Stimulated activated CD8-positive, alpha-beta memory T cell treated with anti-CD3 and anti-CD28 coated beads, Interleukin-2, amount 100 ng/mL, for 48 hours (primary cell): Measurements from ENCODE around the gene SOCS3.

Experiments used
- DNase-seq, 2 donors: peaks; one replicate each; pipeline ENCODE4 v3.0.0-alpha.2; 2020; ENCODE audit warnings: low read depth in 2 of 2

Gene SOCS3

GRCh38 chr17:78359997-78360370, at the start of gene SOCS3:
SOCS3 (minus strand) TSS chr17:78360077; CDS start chr17:78359095, 982 bp downstream.
- DNase-seq = peak; percentile 95

- DNase-seq = no peak
Observed at GRCh38 chr17:78409191-78409928, 49.5 kb upstream of the SOCS3 start.

GRCh38 chr17:78408476-78409050, 48.7 kb upstream of the SOCS3 start:
- DNase-seq = no peak

- DNase-seq = no peak
Observed at GRCh38 chr17:78407387-78408000, 47.6 kb upstream of the SOCS3 start.

GRCh38 chr17:78406920-78407319, 47.0 kb upstream of the SOCS3 start:
- DNase-seq = no peak

- DNase-seq = no peak
Observed at GRCh38 chr17:78406396-78406795, 46.5 kb upstream of the SOCS3 start.

- DNase-seq = no peak
Observed at GRCh38 chr17:78403822-78404221, 43.9 kb upstream of the SOCS3 start.

- no peak for DNase-seq
Observed at GRCh38 chr17:78401891-78402290, 42.0 kb upstream of the SOCS3 start.

- no peak for DNase-seq
Observed at GRCh38 chr17:78401246-78401645, 41.4 kb upstream of the SOCS3 start.

- DNase-seq = no peak
Observed at GRCh38 chr17:78400581-78401240, 40.8 kb upstream of the SOCS3 start.

GRCh38 chr17:78399693-78400144, 39.8 kb upstream of the SOCS3 start:
- no peak for DNase-seq

- DNase-seq = no peak
Observed at GRCh38 chr17:78399028-78399692, 39.3 kb upstream of the SOCS3 start.

GRCh38 chr17:78398390-78398789, 38.5 kb upstream of the SOCS3 start:
- no peak for DNase-seq

GRCh38 chr17:78397681-78398101, 37.8 kb upstream of the SOCS3 start:
- DNase-seq = no peak

- no peak for DNase-seq
Observed at GRCh38 chr17:78396441-78397337, 36.8 kb upstream of the SOCS3 start.

- no peak for DNase-seq
Observed at GRCh38 chr17:78395155-78395554, 35.3 kb upstream of the SOCS3 start.

- no peak for DNase-seq
Observed at GRCh38 chr17:78394209-78394608, 34.3 kb upstream of the SOCS3 start.

- no peak for DNase-seq
Observed at GRCh38 chr17:78393575-78393974, 33.7 kb upstream of the SOCS3 start.

GRCh38 chr17:78392295-78392694, 32.4 kb upstream of the SOCS3 start:
- DNase-seq = no peak

GRCh38 chr17:78391843-78392242, 32.0 kb upstream of the SOCS3 start:
- no peak for DNase-seq

- DNase-seq = no peak
Observed at GRCh38 chr17:78391051-78391431, 31.2 kb upstream of the SOCS3 start.
